NCI-H1436 (cell line): Measurements from ENCODE around the gene AUTS2.
"Not testable (repeated sequence)": the region's sequence is repeated elsewhere in the genome, so short reads cannot be mapped to it uniquely, and the experiment has no call there.

Experiments
- DNase-seq: peaks from one replicate; lab custom pipeline; 2025; lab: John Stamatoyannopoulos, UW

AUTS2 gene

DNA sequence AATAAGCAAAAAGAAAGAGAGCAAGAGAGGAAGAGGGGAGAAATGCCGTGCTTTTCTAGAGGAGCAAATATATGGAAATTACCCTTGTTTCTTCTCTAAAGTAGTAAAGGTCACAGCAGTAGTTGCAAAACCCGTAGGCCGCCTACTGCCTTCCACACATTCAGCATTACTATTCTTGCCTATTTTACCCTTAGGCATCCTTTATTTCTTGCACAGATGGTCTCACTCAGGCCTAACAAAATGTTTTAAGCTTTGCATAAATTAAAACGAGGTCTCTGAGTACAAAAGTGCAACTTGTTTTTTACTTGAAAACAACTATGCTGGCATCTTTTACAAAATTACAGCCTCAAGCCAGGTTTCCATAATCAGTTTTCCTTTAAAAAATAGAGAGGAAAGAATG is 644.6 kb downstream of the AUTS2 start:
- DNase-seq, result no peak

DNA sequence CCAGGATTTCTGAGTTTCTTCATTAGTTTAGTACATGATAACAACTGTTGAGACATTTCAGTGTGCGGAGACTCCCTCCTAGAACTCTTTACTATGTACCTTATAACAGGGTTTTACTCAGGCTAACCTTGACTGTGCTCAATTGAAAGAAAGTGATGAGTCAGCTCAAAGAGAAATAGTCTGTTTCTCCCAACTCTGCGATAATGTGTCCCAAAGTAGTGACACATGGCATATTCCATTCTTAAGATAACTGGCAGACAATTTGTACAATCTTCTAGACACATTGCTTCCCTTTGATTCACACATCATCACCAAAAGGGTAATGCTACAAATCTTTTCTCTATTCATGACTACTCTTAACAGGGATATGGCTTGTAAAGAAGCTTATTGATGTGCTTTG is 645.2 kb downstream of the AUTS2 start:
- no peak for DNase-seq

DNA sequence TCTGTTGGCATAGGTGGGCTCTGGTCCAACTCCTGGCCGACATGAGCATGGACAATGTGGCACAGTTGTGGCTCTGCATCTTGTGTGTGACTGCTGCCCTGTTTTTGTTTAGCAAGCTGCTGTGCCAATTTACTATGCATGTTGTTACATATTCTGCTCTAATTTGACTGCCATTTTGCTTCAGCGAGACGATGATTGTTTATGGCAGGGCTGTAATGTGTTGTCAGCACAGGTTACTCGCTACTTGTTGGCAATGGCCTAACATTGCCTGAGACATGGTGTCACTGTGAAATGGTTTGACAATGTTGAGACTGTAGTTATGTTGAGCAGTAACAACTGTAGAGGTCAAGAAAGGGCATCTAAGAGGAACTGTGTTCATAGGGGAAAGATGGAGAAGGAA is 659.6 kb downstream of the AUTS2 start:
- DNase-seq, result no peak

DNA sequence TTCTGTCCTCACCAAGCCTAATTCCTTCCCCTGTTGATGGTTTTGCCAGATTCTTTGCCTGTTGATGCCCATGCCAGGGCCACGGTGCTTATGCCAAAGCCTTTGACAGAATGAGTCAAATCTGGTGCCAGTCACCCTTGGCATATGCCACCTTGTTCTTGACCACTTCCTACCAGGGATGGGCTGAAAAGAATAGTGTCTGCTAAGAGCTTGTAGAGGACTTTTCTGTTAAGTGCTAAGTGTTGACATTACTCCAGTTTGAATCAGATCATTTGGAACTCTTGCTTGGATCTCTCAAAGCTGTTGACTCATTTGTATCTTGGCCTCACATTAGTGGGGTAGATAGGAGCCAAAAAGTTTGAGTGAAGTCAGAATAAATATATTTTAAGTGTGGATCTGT is 661.2 kb downstream of the AUTS2 start:
- DNase-seq, result no peak

DNA sequence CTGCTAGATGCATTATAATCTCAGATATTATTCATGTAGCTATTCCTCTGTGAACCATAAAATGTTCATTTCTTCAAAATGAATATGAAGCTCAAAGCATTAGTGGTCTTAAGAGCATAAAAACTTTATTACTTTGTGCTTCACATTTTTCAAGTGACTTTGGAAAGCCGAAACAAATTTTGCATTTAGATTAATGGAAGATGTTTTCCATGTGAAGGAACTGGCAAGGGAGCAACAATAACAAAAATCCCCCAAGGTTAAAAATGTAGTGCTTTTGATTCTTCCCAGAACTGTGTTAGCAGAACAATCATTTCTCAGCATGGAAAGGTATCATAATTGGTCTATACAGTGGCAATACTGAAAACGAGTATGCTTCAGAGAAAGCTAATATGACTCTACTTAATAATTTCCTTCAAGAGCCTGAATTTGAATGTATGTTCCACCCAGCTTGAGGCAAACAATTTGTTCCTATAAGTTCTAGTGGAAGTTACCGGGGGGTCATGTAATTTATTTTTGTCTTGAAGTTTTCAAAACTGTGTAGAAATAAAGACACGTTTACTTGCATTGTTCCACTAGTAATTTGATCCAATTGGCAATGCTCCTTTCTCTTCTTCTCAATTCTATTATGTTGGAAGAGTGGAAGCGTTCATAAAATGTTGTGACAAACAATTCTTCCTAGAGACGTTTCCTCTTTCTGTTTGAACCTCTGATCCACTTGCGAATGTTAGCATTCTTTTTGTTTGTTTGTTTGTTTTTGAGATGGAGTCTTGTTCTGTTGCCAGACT is 665.4 kb downstream of the AUTS2 start:
- no peak for DNase-seq

DNA sequence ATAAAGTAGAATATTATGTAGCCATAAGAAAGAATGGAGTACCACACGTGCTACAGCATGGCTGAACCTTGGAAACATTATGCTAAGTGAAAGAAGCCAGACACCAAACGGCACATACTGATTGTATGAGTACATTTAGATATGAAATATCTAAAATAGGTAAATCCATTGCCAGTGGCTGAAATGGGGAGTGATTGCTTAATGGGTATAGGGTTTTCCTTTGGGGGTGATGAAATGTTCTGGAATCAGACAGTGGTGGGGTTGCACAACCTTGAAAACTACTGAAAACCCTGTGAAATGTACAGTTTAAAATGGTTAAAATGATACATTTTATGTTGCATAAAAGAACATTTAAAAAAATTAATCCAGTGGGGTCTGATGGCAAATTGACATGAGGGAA is 667.9 kb downstream of the AUTS2 start:
- DNase-seq, result no peak

GRCh38 chr7:70267381-70268120 is 669.3 kb downstream of the AUTS2 start:
- DNase-seq, result no peak

DNA sequence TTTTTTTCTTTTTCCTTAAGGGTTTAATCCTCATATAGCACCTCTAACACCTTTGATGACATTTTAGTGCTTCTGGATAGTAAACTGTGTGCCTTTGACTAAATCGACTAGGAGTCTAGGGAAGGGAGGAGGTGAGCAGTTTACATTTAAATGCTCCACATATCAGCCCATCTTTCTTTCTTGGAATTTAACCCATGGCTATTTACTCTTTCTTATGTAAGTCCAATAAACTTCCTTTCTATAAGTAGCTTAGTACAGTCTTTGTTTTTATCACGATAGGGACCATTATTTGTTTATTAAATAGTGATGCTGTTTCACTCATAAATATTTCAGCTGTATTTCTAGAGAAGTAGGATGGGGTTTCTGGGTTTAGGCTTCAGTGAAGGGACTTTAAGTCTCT is 669.9 kb downstream of the AUTS2 start:
- DNase-seq, result no peak

DNA sequence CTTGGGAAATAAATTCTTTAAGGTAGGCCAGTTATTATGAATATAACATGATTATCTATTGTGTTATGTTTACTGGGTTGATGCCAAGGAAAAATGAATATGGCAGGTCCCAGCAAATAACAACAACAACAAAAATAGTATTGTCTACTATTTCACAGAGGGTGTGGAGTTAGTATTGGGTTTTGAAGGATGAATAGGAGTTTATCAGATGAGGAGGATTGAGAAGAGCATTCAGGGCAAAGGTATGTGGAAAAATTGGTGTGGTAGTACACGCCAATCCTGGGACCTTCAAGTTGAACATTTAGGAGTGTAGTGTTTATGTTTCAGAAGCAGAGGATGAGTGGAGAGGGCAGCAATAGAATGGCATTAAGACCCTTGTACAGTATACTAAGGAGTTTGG is 671.9 kb downstream of the AUTS2 start:
- no peak for DNase-seq

DNA sequence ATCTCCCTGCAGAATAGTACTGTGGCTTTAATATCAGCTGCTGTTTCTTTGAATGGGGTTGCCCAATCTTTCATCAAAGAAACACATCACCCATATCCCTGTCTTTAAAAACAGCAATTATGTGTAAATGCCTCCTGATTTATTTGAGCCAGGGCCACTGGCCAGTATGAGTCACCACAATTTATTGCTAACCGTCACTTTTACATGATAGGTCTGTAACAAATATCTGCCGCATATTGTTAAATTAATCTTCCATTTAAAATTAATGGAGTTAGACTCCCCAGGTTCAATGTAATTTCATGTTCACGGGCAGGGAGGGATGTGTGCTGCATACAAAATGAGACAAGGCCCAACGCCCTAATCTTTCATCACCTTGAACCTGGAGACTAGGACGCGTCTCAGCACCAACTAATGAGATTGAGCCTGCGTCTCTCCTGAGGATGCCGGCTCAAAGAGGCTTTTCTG is 673.4 kb downstream of the AUTS2 start:
- no peak for DNase-seq

DNA sequence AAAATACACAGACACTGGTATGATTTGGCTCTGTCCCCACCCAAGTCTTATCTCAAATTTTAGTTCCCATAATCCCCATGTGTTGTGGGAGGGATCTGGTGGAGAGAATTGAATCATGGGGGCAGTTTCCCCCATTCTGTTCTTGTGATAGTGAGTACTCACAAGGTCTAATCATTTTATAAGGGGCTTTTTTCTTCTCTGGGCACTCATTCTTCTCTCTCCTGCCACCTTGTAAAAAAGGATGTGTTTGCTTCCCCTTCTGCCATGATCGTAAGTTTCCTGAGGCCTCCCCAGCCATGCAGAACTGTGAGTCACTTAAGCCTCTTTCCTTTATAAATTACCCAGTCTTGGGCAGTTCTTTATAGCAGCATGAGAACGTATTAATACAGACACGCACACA is 677.3 kb downstream of the AUTS2 start:
- not testable (repeated sequence) for DNase-seq

DNA sequence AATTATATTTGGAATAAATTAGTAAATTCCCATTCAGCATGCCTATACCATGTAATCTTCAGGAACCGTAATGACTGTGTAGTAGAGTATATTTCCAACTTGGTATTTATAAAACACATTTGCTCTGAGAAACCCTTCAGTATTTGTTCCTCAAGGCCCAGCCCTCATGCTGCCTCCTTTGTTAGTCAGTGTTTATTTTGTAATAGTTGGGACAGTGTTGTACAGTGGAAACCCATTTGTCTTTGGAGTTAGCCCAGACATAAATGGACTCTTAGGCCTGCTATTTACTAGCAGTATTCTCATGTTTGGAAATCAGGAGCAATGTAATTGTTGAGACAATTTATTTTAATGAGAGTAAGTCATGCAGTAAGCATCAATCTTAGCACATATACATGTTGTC is 686.9 kb downstream of the AUTS2 start:
- no peak for DNase-seq

GRCh38 chr7:70285854-70286253 is 687.6 kb downstream of the AUTS2 start:
- no peak for DNase-seq

- DNase-seq, result no peak
Observed at GRCh38 chr7:70288781-70289456, 690.6 kb downstream of the AUTS2 start.

- DNase-seq, result no peak
Observed at GRCh38 chr7:70292716-70293115, 694.4 kb downstream of the AUTS2 start.

- DNase-seq, result no peak
Observed at GRCh38 chr7:70294211-70294911, 696.1 kb downstream of the AUTS2 start.

- DNase-seq, result no peak
Observed at GRCh38 chr7:70298780-70299471, 700.7 kb downstream of the AUTS2 start.

DNA sequence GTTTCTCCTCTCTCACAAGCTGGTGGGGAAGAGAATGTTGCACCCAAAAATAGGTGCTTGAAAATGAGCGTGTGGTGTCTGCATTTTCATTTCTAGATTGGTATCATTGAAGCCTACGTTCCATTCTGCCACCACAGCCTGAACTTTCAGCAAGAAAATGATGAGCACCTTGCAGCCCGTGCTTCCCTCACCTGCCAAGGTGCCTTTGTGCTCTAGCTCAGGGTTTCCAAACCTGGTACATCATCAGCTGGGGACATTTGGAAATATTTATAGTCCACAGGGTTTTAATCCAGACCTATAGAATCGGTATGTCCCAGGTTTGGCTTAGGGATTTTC is 701.2 kb downstream of the AUTS2 start:
- DNase-seq, result no peak

DNA sequence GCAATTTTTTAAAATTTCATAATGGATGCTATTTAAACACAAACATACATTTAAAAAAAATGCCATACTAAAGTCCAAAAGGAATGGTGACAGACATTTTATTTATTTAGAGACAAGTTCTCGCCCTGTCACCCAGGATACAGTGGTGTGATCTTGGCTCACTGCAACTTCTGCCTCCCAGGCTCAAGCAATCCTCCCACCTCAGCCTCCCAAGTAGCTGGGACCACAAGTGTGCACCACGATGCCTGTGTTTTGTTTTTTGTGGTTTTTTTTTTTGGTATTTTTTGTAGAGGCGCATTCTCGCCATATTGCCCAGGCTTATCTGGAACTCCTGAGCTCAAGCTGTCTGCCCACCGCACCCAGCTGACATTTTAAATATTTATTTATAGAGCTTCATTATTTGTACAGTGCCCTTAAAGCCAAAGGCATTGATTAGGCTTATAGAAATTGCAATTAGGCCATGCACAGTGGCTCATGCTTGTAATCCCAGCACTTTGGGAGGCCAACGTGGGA is 703.5 kb downstream of the AUTS2 start:
- DNase-seq, result no peak

GRCh38 chr7:70303309-70303708 is 705.0 kb downstream of the AUTS2 start:
- DNase-seq, result no peak

- DNase-seq, result no peak
Observed at GRCh38 chr7:70303780-70304179, 705.5 kb downstream of the AUTS2 start.

DNA sequence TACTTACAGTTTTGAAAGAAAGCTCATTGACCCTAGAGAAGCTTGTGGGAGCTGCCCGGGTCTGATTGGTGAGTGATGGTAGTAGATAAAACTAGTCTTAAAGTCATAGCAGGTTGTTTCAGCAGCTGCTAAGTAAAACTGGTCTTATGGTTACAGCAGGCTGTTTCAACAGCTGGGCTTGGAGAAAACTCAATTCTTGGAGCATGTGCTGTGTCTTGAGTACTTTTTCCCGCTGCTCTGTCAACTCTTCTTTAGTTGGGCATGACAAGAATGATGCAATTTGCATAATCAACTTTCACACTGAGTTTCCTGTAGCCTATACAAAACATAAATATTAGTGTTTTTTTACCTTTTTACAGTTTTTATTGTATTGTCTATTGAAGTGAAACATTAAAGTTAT is 707.9 kb downstream of the AUTS2 start:
- DNase-seq, result no peak
